ENCODE measurements around the gene SOX6.

The SOX6 gene

DNA sequence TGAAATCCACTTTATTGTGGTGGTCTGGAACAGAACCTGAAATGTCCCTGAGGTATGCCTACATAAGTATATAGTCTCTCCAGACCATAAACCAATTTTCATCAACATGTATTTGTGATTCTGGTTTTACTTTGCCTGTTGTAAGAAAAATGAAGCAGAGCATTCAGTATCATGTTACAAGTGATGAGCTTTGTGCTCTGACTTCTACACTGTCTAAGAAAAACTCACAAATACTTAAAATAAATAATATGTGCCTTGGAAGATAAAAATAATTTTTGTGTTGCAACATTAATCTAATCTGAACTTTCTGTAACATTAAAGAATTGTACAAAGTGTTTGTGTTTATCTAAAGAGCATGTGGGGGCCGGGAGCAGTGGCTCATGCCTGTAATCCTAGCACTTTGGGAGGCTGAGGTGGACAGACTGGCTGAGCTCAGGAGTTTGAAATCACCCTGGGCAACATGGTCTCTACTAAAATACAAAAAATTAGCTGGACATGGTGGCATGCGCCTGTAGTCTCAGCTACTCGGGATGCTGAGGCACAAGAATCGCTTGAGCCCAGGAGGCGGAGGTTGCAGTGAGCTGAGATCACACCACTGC lies 219.5 kb downstream of the SOX6 start:
- no peak for DNase-seq

- DNase-seq, result no peak
Measured at GRCh38 chr11:16133867-16134266, 222.5 kb downstream of the SOX6 start.

- DNase-seq, result no peak
Measured at GRCh38 chr11:16127732-16128131, 228.6 kb downstream of the SOX6 start.

DNA sequence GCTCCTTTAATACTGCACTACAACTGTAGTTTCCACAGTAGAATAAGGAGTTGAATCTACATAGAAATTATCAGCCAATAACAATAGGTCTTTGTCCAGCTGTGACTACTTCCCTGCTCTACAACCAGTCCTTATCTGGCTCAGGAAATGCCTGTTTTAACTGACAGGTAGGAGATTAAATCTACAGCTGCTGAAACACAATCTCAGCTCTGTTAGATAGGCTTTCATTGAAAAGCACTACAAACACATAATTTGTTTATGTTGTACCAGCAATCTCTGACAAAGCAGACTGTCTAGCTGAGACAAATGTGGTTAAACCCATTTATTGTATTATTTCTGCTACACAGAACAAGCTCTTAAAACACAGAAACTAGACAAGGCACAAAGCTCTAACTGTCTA lies 230.0 kb downstream of the SOX6 start:
- DNase-seq, result no peak

DNA sequence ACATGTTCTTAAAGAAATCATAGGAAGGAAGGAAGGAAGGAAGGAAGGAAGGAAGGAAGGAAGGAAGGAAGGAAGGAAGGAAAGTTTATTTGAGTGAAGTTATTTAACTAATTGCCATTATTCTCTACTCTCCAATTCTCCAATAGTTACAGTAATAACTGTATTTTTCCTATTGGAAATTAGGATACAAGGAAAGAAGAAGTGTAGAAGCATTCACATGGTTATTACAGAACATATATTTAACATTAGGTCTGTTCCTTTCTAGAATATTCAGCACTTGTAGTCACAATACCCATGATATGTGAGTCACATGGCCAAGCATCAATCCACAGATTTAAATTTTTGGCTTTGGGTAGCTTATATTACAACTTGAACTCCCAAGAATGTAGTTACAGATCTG lies 230.6 kb downstream of the SOX6 start:
- no peak for DNase-seq

DNA sequence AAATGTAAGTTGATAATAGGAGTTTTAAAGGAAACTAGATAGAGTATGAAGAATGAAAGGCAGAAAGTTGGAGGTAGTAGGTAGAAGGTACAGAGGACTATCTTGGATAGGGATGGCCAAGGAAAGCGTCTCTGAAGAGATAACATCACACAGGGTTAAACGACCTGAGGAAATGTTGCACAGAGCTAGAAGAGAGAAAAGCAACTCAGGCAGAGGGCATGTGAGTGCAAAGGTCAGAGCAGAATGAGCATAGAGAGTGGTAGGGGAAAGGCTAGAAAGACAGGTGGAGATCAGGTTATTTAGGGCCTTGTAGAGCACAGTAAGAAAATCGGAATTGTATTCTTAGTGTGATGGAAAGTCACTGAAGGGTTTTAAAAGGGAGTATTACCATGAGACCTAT lies 232.0 kb downstream of the SOX6 start:
- no peak for DNase-seq

DNA sequence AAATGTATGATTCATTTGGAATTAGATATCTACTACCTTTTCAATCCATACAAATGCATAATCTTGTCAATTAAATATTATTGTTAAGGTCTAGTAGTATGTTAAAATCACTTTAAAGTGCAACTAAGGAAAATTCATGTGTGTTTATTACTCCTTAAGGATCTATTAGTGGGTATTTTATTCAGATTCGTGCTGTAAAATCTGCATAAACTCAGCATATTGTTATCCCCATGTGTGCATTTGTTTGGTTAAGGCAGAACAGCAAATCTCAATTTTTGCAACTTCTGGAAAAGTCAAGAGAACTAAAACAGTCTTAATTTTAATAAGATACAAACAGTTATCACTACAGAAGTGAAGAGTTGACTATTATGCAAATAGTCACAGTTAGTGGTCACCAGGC lies 234.5 kb downstream of the SOX6 start:
- no peak for DNase-seq

GRCh38 chr11:16120008-16120407 lies 236.3 kb downstream of the SOX6 start:
- DNase-seq, result no peak

DNA sequence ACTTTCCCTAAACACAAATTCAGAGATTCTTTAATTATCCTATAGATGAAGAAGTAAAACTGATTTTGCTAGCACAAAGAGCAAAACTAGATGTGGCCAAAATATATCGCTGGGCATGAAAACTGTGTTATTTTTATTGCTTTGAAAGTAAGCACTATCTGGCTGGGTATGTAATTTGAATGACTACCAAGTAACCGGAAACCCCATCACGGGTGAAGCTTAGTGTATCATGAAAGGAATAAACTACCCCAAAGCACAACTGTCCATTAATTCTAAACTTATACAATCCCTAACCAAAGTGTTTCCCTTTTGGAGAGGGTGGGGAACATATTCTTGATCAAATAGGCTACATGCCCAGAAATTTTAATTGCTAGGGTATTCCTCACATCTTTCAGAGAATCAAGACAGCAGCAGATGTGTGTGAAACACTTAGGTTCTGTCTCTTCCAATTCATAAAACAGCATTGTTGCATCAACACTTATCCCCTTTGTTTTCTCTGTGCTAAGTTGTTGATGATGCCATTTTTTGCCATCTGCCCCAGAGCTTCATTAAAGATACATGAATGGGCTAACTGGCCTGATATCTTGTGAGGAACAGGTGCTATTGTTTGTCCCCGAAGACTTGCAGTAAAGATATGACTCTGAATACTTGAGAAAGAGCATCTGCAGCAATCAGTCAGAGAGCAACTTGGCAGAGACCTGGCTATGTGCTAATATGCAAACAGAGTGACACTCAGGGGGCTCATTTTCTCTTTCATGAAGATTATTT lies 238.2 kb downstream of the SOX6 start:
- DNase-seq, result no peak

DNA sequence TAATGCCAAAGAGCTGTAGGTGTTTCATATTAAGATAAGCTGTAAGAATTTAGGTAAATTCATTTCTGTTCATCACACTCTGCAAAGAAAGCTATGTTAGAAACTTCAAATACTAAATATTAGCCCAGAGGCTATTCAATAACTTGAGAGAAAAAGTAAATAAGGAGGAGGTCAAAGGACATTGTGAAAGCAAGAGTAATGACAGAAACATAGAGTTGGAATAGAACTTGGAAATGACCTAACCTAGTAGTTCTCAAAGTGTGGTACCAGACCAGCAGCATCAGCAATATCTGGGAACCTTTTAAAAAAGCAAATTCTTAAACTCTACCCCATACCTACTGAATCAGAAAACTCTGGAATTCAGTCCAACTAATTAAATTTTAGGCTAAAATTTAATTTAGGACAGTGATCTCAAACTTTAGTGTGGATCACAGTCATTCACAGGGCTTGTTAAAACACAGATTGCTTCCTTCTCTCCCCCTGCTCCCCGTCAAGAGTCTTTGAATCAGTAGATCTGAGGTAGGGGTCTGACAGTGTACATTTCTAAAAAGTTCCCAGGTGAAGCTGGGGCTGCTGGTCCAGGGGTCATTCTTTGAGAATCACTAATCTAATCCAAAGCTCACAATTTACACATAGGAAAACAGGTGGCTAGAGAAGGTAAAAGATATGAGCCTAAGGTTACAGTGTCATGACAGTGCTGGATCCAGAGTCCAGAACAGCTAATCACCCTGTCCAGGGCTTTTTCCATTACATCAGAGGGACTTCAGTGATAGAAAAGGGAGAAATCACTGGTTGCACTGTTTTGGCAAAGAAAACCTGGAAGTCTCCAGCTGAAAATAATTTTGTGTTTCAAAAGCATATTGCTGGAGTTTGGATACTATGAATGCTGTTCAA lies 241.1 kb downstream of the SOX6 start:
- DNase-seq, result no peak

- no peak for DNase-seq
Measured at GRCh38 chr11:16114431-16114830, 241.9 kb downstream of the SOX6 start.

DNA sequence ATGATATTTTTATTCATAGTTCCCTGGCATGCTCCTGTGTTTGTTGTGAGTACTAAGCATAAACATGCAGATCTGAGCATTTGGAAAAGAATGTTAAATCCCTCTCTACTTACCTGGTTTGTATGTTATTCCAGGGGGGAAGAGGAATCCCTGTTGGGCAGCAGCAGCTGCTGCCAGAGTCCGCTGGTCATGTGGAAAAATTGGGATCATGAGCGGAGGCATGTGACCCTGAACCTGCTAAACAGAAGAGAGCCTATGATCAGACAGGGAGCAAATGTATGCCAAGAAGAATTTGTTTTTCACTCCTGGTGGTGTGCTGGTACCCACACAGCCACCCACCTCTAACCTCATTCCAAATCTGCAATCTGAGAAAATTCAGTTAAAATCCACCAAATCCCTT lies 244.7 kb downstream of the SOX6 start:
- DNase-seq, result no peak

GRCh38 chr11:16110886-16111285 lies 245.5 kb downstream of the SOX6 start:
- no peak for DNase-seq

DNA sequence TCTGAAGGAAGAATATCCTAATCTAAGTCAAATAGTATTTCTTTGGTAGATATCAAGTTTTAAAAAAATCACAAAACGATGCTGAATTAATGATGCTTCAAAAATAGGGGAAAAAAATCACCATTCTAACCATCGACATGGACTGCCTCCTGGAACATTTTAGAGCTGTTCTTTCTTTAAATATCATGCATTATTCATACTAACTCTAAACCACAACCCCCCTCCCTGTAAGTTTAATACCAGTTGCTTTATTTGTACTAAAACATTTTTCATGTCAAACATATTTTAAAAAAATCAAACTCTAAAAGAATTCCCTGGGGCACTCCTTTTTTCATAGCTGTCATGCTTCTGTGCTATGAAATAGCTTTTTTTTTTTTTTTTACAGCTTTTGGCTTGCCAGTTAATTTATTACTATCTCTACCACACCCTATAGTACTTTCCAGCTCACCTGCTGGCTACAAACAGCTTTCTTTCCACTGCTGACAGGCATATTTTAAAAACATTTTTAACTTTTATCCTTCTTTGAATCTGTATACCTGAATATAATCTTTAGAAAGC lies 256.9 kb downstream of the SOX6 start:
- DNase-seq, result no peak

DNA sequence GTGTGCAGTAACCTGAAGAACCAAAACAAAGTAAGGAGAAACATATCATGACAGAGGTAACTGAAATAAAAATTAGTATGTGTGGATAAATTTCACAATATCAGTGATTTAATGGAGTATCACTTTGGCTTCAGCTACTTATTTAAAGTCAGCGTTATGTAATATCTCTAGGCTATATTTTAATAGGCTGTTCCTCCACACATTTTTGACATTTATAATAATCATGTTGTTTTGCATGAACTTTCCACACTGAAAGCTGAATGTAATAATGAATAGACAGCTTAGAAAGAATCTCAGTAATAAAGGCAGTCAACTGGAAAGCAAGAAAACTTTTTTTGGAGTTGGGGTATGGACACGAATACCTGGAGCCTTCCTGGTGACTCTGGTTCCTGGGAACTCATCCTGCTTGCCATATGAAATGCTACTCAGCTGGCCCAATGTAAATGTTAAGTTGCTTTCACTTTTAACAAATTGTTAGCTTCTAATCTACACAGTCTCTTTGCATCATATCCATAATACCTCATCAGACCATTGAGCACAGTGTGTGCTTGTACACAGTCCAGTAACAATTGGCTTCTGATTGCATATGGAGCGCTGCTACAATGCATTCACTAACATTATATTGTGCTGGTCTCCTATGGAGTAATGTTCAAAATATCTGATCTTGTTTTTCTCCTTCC lies 257.7 kb downstream of the SOX6 start:
- DNase-seq, result no peak

DNA sequence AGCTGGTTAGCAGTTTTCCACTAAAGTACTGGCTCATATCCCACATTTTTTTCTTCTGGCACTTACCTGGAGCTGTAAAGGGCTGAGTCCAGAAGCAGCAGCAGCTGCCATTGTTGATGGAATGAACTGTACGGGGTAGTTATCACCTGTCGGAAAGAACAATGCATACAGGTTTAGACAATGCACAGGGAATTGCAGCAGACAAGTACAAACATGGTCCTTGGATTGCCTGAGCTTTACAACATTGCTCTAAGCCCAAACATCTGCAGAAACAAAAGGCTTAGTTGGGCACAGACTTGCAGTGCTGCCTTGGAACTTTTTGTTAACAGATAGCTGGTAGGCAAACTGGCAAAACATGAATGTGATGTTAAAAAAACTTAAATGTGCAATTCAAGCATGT lies 258.8 kb downstream of the SOX6 start:
- no peak for DNase-seq

GRCh38 chr11:16096336-16096735 lies 260.0 kb downstream of the SOX6 start:
- DNase-seq, result no peak

DNA sequence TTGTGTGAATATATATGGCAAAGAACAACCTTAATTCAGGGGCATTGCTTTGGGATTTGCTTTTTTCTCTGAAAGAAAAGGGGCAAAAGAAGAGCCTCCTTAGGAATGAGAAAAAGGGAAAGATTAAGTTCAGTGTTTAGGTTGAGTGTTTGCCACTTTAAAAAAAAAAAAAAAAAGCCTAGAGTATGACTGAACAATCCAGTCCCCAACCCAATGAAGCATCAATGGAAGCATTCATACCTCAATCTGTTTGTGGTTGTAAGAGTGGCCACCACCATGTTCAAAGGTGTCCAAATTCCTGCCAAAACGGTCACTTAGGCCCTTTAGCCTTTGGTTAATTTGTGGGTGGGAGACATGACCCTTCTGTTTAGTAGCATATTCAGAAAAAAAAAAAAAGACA lies 260.6 kb downstream of the SOX6 start:
- DNase-seq, result no peak

- no peak for DNase-seq
Measured at GRCh38 chr11:16093889-16094653, 262.3 kb downstream of the SOX6 start.

DNA sequence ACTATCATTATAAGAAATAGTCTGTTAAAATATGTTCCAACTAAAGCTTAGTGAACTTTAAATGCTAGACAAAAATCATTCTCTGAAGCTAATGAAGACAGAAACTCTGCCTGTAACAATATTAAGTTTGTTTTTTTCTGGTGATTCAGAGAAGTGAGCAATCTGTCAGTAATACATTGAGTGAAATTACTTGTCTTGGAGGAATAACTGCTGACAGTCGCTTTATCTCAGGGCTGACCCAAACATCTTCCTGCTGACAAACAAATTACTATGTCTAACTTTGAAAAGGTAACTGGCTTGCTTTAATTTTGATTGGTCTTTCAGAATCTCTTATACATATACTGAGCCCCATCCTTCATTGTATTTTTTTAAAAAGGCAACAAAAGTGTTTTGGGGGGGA lies 264.5 kb downstream of the SOX6 start:
- no peak for DNase-seq

DNA sequence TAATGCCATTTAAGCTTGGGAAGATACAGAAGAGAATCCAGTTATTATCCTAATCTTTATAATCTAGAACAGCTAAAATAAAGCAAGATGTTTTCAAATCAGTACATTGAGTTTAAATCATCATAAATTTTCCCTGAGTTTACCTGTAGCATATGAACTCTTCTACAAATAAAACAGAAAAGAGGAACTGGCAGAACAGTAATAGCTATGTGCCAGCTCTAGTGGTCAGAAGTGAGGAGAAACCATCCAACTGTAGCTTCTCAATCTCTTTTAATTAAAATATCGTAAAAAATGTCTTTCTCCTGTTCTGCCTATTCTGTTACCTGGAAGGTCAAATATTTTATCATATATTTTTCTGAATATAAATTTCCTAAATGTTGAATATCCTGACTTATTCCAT lies 266.9 kb downstream of the SOX6 start:
- DNase-seq, result no peak

GRCh38 chr11:16088774-16089173 lies 267.6 kb downstream of the SOX6 start:
- no peak for DNase-seq
